NCI-H1092 (cell line): ENCODE data around the gene ABHD1.
"Not testable (repeated sequence)": the region's sequence is repeated elsewhere in the genome, so short reads cannot be mapped to it uniquely, and the experiment has no call there.

ENCODE experiments used
- DNase-seq: peaks from one replicate; lab custom pipeline; 2025; lab: John Stamatoyannopoulos, UW

Gene ABHD1

DNA sequence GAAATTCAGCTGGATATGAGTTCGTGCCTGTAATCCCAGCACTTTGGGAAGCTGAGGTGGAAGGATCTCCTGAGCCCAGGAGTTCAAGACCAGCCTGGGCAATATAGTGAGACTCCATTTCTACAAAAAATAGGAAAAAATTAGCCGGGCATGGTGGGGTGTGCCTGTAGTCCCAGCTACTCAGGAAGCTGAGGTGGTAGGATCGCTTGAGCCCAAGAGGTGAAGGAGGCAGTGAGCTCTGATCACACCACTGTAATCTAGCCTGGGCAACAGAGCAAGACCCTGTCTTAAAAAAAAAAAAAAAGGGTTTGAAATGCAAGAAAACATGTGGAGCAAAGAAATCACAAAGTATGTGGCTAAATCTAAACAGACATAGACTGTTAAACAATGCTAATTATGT is 14.5 kb upstream of the ABHD1 start:
- no peak for DNase-seq

DNA sequence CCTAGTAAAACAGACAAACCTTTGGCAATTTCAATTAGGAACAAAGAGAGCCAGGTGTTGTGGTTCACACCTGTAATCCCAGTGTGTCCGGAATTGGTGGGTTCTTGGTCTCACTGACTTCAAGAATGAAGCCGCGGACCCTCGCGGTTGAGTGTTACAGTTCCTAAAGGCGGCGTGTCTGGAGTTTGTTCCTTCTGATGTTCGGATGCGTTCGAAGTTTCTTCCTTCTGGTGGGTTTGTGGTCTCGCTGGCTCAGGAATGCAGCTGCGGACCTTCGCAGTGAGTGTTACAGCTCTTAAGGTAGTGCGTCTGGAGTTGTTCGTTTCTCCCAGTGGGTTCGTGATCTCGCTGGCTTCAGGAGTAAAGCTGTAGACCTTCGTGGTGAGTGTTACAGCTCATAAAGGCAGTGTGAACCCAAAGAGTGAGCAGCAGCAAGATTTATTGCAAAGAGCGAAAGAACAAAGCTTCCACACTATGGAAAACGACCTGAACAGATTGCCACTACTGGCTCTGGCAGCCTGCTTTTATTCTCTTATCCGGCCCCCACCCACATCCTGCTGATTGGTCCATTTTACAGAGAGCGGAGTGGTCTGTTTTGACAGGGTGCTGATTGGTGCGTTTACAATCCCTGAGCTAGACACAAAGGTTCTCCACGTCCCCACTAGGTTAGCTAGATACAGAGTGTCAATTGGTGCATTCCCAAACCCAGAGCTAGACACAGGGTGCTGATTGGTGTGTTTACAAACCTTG is 12.8 kb upstream of the ABHD1 start:
- DNase-seq = not testable (repeated sequence)

- DNase-seq = not testable (repeated sequence)
Measured at GRCh38 chr2:27111392-27112078, 12.1 kb upstream of the ABHD1 start.

GRCh38 chr2:27115519-27115918 is 8.1 kb upstream of the ABHD1 start:
- no peak for DNase-seq

DNA sequence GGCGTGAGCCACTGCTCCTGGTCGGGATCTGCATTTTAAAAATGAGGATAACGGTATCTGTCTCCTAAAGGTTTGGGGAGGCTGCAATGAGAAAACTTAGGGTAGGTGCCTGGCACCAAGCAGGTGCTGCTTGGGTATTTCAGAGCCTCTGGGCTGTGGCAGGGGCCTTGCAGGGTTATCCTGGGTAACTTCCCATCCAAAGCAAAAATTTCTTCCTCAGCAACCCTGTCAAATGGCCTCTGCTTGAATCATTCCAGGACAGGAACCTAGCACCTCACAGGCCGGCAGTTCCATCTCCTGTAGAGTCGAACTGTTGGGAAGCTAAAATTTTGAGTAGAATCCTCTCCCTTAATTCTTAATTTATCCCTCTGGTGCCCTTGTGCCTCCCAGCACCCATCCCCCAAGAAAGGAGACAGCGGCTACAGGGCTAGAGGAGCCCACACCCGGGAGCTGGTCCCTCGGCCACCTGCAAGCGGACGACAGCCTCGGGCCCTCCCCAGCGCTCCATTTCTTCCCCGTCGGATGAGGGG is 5.6 kb upstream of the ABHD1 start:
- no peak for DNase-seq

DNA sequence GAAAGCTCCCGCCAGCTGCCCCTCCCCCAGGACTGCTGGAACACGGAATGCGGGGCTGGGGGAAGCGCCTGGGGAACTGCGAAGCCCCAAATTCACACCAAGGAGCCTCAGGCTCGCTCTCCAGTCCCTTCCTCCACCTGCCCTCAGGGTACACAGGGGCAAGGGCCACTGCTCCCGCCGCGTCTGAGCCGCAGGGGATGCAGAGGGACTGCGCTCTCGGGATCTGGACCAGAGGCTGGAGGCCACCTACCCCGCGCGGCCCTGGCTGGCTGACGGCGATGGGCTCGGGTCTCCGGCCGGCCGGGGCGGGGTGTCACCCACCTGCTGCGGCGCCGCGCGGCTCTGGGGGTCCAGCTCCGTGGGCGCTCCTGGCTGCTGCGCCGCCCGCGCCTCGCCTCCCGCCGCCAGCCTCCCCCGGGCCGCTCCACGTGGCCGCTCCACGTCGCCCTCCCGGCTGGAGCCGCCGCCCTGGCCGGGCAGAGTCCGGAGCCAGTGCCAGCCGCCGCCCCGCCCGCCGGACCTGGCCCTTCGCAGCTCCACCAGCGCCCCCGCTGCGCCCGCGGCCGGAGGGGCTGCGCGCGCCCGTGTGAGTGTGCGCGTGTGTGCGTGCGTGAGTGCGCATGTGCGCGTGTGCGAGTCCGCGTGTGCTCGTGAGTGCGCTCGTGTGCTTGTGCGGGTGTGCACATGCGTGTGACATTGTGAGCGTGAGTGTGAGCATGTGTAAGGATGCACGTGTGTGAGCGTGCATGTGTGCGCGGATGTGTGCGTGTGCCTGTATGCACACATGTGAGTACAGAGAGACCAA is 4.9 kb upstream of the ABHD1 start, which contains the start of gene CGREF1:
TSS of gene CGREF1 (minus strand) at position 604 of the 805 bp plus-strand sequence. CDS start 14,762 bp downstream, outside the sequence.
- peak; percentile 12 for DNase-seq

DNA sequence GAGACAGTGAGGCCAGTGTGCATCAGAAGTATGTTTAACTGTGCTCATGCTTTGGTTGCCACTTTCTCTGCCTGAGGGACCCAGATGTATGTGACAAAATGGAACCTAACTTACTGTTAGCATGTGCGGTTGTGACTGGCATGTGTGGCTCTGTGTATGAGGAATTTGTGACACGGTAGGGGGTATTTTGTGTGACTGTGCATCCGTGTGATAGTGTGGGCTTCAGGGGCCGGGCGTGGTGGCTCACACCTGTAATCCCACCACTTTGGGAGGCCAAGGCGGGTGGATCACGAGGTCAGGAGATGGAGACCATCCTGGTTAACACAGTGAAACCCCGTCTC is 4.3 kb upstream of the ABHD1 start:
- DNase-seq = not testable (repeated sequence)

DNA sequence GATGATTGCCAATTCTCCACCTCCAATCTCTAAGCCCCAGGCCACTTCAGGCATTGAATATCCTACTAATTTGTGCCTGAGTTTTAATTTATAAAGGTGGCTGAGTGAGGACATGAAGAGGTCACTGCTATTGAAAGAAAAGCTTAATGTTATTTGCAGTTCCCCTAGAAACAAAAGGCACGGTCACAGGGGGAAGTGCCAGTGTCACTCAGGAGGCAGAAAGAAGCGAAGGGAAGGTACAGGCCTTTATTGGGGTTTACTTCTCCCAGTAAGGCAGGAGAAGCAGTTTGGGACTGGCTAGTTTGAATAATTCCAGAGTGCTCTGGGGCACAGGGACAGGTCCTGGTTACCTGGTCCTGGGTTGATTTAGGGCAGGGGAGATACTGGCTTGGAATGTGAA is 1.7 kb upstream of the ABHD1 start:
- no peak for DNase-seq

DNA sequence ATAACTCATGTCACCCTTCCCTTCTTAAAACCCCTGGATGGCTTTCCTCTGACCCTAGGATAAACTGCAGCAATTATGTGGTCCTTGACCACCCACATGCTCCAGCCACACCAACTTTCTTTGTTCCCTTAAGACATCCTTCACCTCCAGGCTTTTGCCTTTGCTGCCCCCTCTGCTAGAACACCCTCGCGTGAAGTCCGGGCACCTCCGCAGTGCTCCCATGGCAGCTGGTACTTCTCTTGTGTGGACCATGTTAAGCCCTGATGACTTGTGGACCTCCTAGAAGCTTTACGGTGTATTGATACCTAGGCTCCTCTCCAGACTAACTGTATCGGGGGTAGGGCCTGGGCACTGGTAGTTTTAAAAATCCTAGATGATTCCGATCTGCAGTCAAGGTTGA is 824 bp upstream of the ABHD1 start:
- no peak for DNase-seq

GRCh38 chr2:27125104-27125503 is 1.5 kb downstream of the ABHD1 start:
- no peak for DNase-seq

- DNase-seq = no peak
Measured at GRCh38 chr2:27126252-27126710, 2.7 kb downstream of the ABHD1 start.

DNA sequence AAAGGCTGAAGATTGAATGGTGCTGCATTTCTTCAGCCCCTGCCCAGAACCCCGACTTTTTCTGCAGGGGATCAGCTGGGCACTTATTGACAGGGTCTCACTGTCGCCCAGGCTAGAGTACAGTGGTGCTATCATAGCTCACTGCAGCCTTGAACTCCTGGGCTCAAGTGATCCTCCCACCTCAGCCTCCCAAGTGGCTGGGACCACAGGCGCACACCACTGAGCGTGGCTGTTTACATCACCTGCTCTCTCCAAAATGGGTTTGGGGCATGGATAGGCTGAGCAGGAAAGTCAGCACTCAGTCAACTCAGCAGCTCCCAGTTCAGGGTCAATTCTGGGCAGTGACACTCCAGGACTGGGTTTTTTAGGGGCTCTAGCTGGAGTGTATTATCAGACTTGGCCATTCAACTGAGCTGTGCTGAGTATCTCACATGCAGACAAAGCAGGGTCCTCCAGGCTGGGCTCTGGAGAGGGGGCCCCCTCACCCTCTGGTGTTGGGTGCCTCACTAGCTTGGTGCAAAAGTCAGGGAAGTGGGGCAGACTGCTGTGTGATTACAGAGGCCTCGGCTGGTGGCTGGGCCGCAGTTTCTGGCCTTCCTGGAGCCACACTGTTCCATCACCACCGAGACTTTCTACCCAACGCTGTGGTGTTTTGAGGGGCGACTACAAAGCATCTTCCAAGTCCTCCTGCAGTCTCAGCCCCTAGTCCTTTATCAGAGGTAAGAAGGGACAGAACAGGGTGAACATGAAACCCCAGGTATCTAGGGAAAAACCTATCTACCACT is 4.5 kb downstream of the ABHD1 start:
- no peak for DNase-seq

- DNase-seq = no peak
Measured at GRCh38 chr2:27128668-27129571, 5.3 kb downstream of the ABHD1 start.

DNA sequence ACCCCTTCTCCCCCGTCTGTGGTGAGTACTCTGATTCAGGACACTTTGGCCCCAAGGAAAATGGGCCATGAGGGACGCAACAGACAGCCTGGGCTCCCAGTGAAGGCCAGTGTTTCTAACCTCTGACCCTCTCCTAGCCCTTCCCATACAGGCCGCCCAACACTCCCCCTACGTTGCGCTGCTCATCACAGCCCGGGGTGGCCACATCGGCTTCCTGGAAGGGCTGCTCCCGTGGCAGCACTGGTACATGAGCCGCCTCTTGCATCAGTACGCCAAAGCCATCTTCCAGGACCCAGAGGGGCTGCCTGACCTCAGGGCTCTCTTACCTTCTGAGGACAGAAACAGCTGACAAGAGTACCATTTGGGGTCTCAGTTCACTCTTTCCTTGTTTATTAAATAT is 6.8 kb downstream of the ABHD1 start:
- DNase-seq = no peak

DNA sequence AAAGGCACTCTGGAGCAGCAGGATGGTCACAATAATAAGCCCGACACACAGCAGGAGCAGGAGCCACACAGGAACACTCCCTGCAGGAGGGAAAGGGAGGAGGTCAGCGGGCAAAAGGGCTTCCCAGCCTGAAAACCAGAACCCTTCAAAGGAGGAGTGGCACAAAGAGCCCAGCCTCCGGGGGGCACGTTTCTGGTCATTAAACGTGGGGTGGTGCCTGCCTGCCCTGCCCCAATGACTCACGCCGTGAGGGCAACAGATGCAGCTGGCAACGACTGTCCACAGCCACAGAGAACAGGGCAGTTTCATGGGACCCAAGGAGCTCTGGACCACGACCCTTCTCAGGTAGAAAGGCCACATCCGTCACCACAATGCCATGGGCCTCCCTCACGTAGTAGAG is 7.8 kb downstream of the ABHD1 start:
- DNase-seq = no peak

DNA sequence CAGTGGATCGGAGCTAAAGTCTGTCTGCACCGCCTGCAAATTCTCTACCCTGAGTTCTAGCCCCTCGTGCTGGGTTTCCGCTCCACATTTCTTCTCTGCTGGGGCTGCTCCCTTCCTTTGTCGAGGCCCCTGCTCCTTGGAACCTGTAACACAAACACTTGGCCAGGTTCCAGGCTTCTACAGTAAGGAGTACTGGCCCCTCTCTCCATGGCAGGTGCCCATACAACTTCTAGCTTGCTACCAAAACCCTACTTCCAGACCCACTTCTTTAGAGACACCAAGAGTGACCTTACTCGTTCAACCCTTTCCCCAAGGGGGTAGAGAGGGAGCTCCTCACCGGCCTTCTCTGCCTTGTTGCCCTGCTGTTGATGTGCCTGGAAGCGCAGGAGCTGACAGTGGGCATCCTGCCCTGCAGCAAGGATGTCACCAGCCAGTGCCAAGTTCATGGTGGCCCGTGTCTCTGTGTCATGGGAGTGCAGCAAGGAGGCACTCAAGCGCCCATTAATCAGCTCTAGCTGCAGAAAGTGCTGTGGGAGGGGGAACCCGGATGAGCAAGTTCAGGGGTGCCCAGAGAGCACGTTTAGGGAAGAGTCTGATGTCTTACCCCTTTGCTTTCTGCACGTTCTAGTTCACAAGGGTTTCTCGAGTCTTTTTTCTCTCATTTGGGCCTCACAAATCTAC is 9.7 kb downstream of the ABHD1 start:
- no peak for DNase-seq

GRCh38 chr2:27133905-27134780 is 10.5 kb downstream of the ABHD1 start, which contains the start of gene PREB:
Gene PREB, minus strand, starts transcription at chr2:27134636. Its CDS starts 215 bp downstream, at chr2:27134421.
- DNase-seq = peak; percentile 90

DNA sequence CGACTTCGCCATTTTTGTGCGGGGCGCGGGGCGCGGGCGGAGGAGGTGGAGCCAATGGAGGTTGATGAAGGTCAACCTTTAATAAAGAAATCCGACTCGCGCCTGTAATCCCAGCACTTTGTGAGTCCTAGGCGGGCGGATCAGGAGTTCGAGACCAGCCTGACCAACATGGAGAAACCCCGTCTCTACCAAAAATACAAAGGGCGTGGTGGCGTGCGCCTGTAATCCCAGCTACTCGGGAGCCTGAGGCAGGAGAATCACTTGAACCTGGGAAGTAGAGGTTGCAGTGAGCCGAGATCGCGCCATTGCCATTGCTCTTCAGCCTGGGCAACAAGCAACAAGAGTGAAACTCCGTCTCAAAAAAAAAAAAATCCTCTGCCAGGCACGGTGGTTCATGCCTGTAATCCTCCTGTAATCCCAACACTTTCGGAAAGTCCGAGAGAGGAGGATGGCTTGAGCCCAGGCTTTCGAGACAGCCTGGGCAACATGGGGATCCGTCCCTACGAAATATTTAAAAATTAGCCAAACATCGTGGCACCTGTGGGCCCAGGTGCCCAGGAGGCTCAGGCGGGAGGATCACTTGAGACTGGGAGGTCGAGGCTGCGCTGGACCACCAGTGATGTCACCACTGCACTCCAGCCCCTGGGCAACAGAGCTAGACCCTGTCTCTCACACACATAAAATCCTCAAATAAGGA is 11.3 kb downstream of the ABHD1 start:
- no peak for DNase-seq
